ENCODE data around the gene WDR54. TPM values are rescaled to one million over a fixed set of nuclear protein-coding genes. Genes with fewer than 3 reads are reported as not detected.

The WDR54 gene
- total RNA-seq, 4 donors from 2014 or later: 12.3 to 19.7 (median 16.3) TPM; not detected in 1

- DNase-seq: peak in 1 of 2 donors; percentile 28
- H3K27ac ChIP-seq: peak overlapping the region; percentile 68 to 69
- intact Hi-C loops (cut with DNase I; ENCODE audit: low total_unique reads): no loop called here
Measured at GRCh38 chr2:74414441-74414840, 7.1 kb upstream of the WDR54 start.

GRCh38 chr2:74414881-74415761, 6.4 kb upstream of the WDR54 start:
- Histone ChIP-seq H3K4me1 (peaks cover 0 to 5% of the 10 kb centered on the region in 2 donors), H3K4me3 (peak overlapping the region; percentile 48 to 65)

More at GRCh38 chr2:74414441-74414840, 7.1 kb upstream of the WDR54 start:
- no peaks in the 10 kb centered on the region for H3K27me3 ChIP-seq
- peaks cover 0 to 5% of the 10 kb centered on the region in 2 donors for H3K4me1 ChIP-seq
- TF ChIP-seq POLR2A (IDR thresholded peaks at IDR 0.05): no peak
- TF ChIP-seq CTCF (IDR thresholded peaks at IDR 0.05): no peak
- peak overlapping the region; percentile 48 to 65 for H3K4me3 ChIP-seq
- H3K36me3 ChIP-seq: no peaks in the 10 kb centered on the region
- no peaks in the 10 kb centered on the region for H3K9me3 ChIP-seq

GRCh38 chr2:74415762-74416395, 5.7 kb upstream of the WDR54 start:
- H3K9me3 ChIP-seq: no peaks in the 10 kb centered on the region
- H3K4me3 ChIP-seq: peak overlapping the region; percentile 48 to 65
- H3K27me3 ChIP-seq: no peaks in the 10 kb centered on the region
- TF ChIP-seq CTCF (IDR thresholded peaks at IDR 0.05) (no peak), POLR2A (IDR thresholded peaks at IDR 0.05) (no peak)
- H3K4me1 ChIP-seq: peaks cover 0 to 5% of the 10 kb centered on the region in 2 donors
- peak overlapping the region; percentile 7 to 68 for H3K27ac ChIP-seq
- intact Hi-C loops (cut with DNase I; ENCODE audit: low total_unique reads): no loop called here
- no peaks in the 10 kb centered on the region for H3K36me3 ChIP-seq
- DNase-seq: no peak

More at GRCh38 chr2:74414881-74415761, 6.4 kb upstream of the WDR54 start:
- DNase-seq: peak; percentile 62 to 67
- TF ChIP-seq CTCF (IDR thresholded peaks at IDR 0.05): peak in 3 of 4 experiments; percentile 45 to 56 (median 46)
- peak in 1 of 2 donors; percentile 14 for TF ChIP-seq POLR2A (IDR thresholded peaks at IDR 0.05)
- Histone ChIP-seq H3K27me3 (no peaks in the 10 kb centered on the region), H3K36me3 (no peaks in the 10 kb centered on the region), H3K27ac (peak overlapping the region; percentile 68 to 69), H3K9me3 (no peaks in the 10 kb centered on the region)
- intact Hi-C loops (cut with DNase I; ENCODE audit: low total_unique reads): no loop called here

GRCh38 chr2:74416778-74417177, 4.8 kb upstream of the WDR54 start:
- H3K27ac ChIP-seq: no peak overlapping the region
- H3K27me3 ChIP-seq: no peaks in the 10 kb centered on the region
- peaks cover 0 to 5% of the 10 kb centered on the region in 2 donors for H3K4me1 ChIP-seq
- TF ChIP-seq POLR2A (IDR thresholded peaks at IDR 0.05) (no peak), CTCF (IDR thresholded peaks at IDR 0.05) (no peak)
- intact Hi-C loops (cut with DNase I; ENCODE audit: low total_unique reads): no loop called here
- no peaks in the 10 kb centered on the region for H3K36me3 ChIP-seq
- no peak overlapping the region for H3K4me3 ChIP-seq
- no peaks in the 10 kb centered on the region for H3K9me3 ChIP-seq
- no peak for DNase-seq

- H3K27ac ChIP-seq: no peak overlapping the region
- TF ChIP-seq POLR2A (IDR thresholded peaks at IDR 0.05) (no peak), CTCF (IDR thresholded peaks at IDR 0.05) (no peak)
- H3K36me3 ChIP-seq: no peaks in the 10 kb centered on the region
- no peak overlapping the region for H3K4me3 ChIP-seq
- H3K9me3 ChIP-seq: no peaks in the 10 kb centered on the region
- H3K27me3 ChIP-seq: no peaks in the 10 kb centered on the region
- H3K4me1 ChIP-seq: peaks cover 0 to 5% of the 10 kb centered on the region in 2 donors
- no peak for DNase-seq
- intact Hi-C loops (cut with DNase I; ENCODE audit: low total_unique reads): no loop called here
Measured at GRCh38 chr2:74417197-74417596, 4.3 kb upstream of the WDR54 start.

Data from uterus (tissue), 4 donors.